Upper lobe of left lung (tissue), 4 donors: ENCODE data around the gene SLC25A42.

Experiments used
- CTCF ChIP-seq, 6 experiments: fragments of 450-650 bp in 4 of 6; fragments of 200-600 bp in 2 of 6; sonication (generic) in 2 of 6; IDR thresholded peaks; one replicate each; pipeline ENCODE4 v1.5.1; 2016 to 2019; ENCODE audit warnings: antibody characterized with exemption in 6 of 6
- EP300 ChIP-seq, 4 donors: sonication (generic); formaldehyde crosslinking; IDR thresholded peaks; one replicate each; pipeline ENCODE4 v1.5.1; 2017; ENCODE audit warnings: antibody characterized with exemption in 4 of 4, control low read depth in 2 of 4
- POLR2A ChIP-seq, 4 donors: fragments of 450-650 bp; IDR thresholded peaks; one replicate each; pipeline ENCODE4 v1.5.1; 2016 to 2017; ENCODE audit warnings: antibody characterized with exemption in 4 of 4, mild to moderate bottlenecking in 2 of 4
- POLR2AphosphoS5 ChIP-seq, 2 donors: sonication (generic); formaldehyde crosslinking; IDR thresholded peaks; one replicate each; pipeline ENCODE4 v1.5.1; 2017; ENCODE audit warnings: antibody characterized with exemption in 2 of 2

- TF ChIP-seq CTCF (IDR thresholded peaks at IDR 0.05) (peak in 1 of 6 experiments; percentile 6), EP300 (IDR thresholded peaks at IDR 0.05) (no peak), POLR2A (IDR thresholded peaks at IDR 0.05) (peak in 3 of 4 donors; percentile 39 to 72 (median 70)), POLR2AphosphoS5 (IDR thresholded peaks at IDR 0.05) (peak in 1 of 2 donors; percentile 81)
These were observed 74.6 kb downstream of the SLC25A42 start, which contains the start of gene TMEM161A for GRCh38 chr19:19138109-19138981.
